HEK293 (cell line): Measurements from ENCODE around the gene CORO7.

Source experiments
- CTCF ChIA-PET: fragments of 350-600 bp; formaldehyde crosslinking; extraction: SDS; loops from one replicate; lab custom pipeline; 2021; ENCODE audit warnings: antibody characterized with exemption; lab: Yijun Ruan, JAX
- POLR2A ChIA-PET: fragments of 300-600 bp; formaldehyde crosslinking; extraction: SDS; loops from one replicate; lab custom pipeline; 2020; ENCODE audit warnings: antibody characterized with exemption, inconsistent platforms; lab: Yijun Ruan, JAX
- H3K27ac ChIP-seq: fragments of 200-500 bp; sonication (Bioruptor generic); 2 replicates; pipeline ENCODE4 v1.5.1; 2014; ENCODE audit warnings: low read depth, low read length, control low read depth, inconsistent platforms; ENCODE audit errors: extremely low read depth
- H3K36me3 ChIP-seq, 2 experiments: fragments of 200-500 bp in 1 of 2; sonication (Bioruptor generic) in 1 of 2; 1 replicate in 1 of 2; 2 replicates in 1 of 2; pipeline ENCODE4 v1.5.1; 2014 to 2017; ENCODE audit warnings: inconsistent platforms in 2 of 2, low read length in 2 of 2; ENCODE audit not compliant: control insufficient read depth in 2 of 2, insufficient read depth in 1 of 2
- H3K4me1 ChIP-seq: fragments of 200-500 bp; sonication (Bioruptor generic); 2 replicates; pipeline ENCODE4 v1.5.1; 2014; ENCODE audit warnings: mild to moderate bottlenecking, low read length, inconsistent platforms; ENCODE audit not compliant: control insufficient read depth, insufficient read depth
- H3K4me3 ChIP-seq: 2 replicates; pipeline ENCODE4 v1.5.1; 2011; ENCODE audit warnings: low read depth, mild to moderate bottlenecking, control low read depth, low read length, moderate library complexity
- H3K9me3 ChIP-seq: fragments of 200-500 bp; sonication (Bioruptor generic); 2 replicates; pipeline ENCODE4 v1.5.1; 2014; ENCODE audit warnings: low read depth, low read length, inconsistent platforms; ENCODE audit not compliant: control insufficient read depth, insufficient read depth
- BCL11B ChIP-seq: fragments of 450-650 bp; formaldehyde crosslinking; IDR thresholded peaks from 2 replicates; pipeline ENCODE4 v1.5.1; 2016; ENCODE audit warnings: low read depth, missing biosample characterization, missing genetic modification characterization
- KLF7 ChIP-seq: fragments of 450-650 bp; formaldehyde crosslinking; IDR thresholded peaks from 2 replicates; pipeline ENCODE4 v1.5.1; 2016; ENCODE audit warnings: missing biosample characterization, missing genetic modification characterization, borderline replicate concordance
- ZBTB20 ChIP-seq: fragments of 450-650 bp; formaldehyde crosslinking; IDR thresholded peaks from 2 replicates; pipeline ENCODE4 v1.5.1; 2016; ENCODE audit warnings: missing biosample characterization, missing genetic modification characterization
- ZBTB7A ChIP-seq: fragments of 450-650 bp; formaldehyde crosslinking; IDR thresholded peaks from 2 replicates; pipeline ENCODE4 v1.5.1; 2016; ENCODE audit warnings: low read depth, missing biosample characterization, missing genetic modification characterization
- ZNF16 ChIP-seq: fragments of 450-650 bp; formaldehyde crosslinking; IDR thresholded peaks from 2 replicates; pipeline ENCODE4 v1.5.1; 2016; ENCODE audit warnings: low read depth, missing biosample characterization, missing genetic modification characterization
- ZNF19 ChIP-seq: fragments of 450-650 bp; formaldehyde crosslinking; IDR thresholded peaks from 2 replicates; pipeline ENCODE4; 2016; ENCODE audit warnings: missing biosample characterization, missing genetic modification characterization, low read depth
- ZNF426 ChIP-seq: fragments of 450-650 bp; formaldehyde crosslinking; IDR thresholded peaks from 2 replicates; pipeline ENCODE4 v1.5.1; 2017; ENCODE audit warnings: missing biosample characterization, missing genetic modification characterization, mild to moderate bottlenecking, inconsistent platforms, moderate library complexity
- ZNF585B ChIP-seq: fragments of 450-650 bp; formaldehyde crosslinking; IDR thresholded peaks from 2 replicates; pipeline ENCODE4 v1.5.1; 2016; ENCODE audit warnings: missing biosample characterization, missing genetic modification characterization
- TF ChIP-seq, protein P1 (sequence below): fragments of 450-650 bp; formaldehyde crosslinking; IDR thresholded peaks from 2 replicates; pipeline ENCODE4 v1.5.1; 2016; ENCODE audit warnings: missing biosample characterization, missing genetic modification characterization
- TF ChIP-seq, protein P2 (sequence below): fragments of 450-650 bp; formaldehyde crosslinking; IDR thresholded peaks from 2 replicates; pipeline ENCODE4 v1.5.1; 2016; ENCODE audit warnings: missing biosample characterization, missing genetic modification characterization
- TF ChIP-seq, protein P3 (sequence below): fragments of 450-650 bp; formaldehyde crosslinking; IDR thresholded peaks from 2 replicates; pipeline ENCODE4 v1.5.1; 2016; ENCODE audit warnings: missing biosample characterization, missing genetic modification characterization

The CORO7 gene

DNA sequence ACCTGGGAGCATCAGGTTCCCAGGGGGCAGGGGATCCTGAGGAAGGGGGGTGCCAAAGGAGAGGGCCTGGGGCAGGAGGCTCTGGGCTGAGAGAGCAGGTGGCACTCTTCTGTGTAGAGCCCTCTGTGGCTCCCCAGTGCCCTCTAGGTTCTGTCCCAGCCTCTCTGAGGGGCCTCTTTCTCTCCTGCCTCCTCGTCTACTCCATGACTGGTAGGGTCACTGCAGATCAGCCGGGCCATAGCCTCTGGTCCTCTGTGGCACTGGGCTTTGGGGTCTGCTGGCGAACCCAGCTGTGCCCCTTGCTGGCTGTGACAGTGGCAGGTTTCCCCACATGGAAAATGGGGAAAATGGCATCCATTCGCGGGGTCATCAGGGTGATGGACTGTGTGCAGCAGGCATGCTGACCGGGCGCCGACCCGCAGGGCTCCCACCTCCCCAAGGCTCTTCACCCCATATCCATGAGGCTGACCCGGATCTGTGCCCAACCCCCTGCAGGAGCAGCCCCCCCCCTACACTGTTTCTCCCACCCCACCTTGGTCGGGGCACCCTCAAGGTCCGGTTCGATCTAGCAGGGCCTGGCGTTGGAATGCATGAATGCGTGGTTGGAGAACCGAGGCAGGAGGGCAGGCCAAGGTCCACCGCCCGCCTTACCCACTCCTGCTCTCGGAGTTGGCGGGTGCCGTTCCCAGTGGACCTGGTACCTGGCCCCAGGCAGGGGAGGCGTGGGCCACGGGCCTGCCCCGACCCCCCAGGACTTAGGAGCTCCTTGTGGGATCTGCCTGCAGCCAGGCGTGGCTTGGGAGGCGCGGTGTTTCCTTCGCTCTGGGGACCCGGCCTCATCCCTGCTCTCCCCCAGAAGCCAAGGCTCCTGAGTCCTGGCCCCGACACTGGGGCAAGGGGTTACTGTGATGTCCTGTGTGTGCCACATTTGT is 94.0 kb downstream of the CORO7 start:
- CTCF ChIA-PET: interaction anchor here (0.6 to 1.0 kb wide), 2 partner anchors 34 to 129 kb away, joined by 3 read pairs; no protein-coding TSS in a partner anchor
- no peak overlapping the region for H3K4me3 ChIP-seq

DNA sequence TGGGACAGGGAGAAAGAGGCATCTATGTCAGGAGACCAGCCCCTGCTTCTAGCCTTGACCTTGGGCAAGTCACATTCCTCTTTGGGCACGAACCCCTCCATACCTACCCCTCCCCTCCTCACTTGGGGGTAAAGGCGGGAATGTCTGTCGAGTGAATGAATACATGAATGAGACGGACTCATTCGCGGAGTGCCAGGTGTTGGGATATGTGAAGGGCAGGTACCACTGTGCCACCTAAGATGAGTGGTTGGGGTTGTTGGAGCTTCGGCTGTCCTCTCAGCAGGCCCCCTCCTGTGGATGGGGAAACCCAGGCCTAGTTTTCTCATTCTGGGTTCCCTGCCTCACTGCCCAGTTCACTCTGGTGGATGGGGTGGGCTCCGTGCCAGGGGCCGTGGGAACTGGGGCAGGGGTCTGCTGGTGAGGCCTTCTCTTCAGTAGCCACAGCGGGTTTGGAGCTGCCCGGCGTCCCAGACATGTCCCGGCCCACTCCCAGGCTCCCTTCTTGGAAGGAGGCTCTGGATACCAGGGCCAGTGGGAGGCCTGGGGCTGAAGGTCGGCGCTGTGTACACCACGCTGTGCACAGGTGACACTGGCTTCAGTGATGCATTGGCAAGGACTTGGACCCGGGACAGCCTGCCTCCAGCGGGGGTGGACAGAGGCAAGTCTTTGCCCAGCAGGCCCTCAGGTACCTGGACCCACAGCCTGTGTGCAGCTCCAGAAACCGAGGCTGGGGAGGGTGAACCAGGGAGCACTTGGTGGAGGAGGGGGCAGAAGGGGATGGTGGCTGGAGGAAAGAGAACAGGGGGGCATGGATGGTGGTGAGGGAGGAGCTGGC is 94.9 kb downstream of the CORO7 start:
- Histone ChIP-seq H3K4me1 (peaks cover 4% of the 10 kb centered on the region; the same call in 1 of the 2 replicates), H3K4me3 (no peak overlapping the region), H3K36me3 (no peaks in the 10 kb centered on the region), H3K27ac (no peak overlapping the region), H3K9me3 (no peaks in the 10 kb centered on the region)
- no peak for TF ChIP-seq ZNF585B (tag by site-specific recombination)
- TF ChIP-seq ZBTB20: no peak
- TF ChIP-seq, protein P1, sequence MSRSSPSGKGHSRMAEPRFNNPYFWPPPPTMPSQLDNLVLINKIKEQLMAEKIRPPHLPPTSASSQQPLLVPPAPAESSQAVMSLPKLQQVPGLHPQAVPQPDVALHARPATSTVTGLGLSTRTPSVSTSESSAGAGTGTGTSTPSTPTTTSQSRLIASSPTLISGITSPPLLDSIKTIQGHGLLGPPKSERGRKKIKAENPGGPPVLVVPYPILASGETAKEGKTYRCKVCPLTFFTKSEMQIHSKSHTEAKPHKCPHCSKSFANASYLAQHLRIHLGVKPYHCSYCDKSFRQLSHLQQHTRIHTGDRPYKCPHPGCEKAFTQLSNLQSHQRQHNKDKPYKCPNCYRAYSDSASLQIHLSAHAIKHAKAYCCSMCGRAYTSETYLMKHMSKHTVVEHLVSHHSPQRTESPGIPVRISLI (tag by site-specific recombination): no peak
- TF ChIP-seq, protein P2, sequence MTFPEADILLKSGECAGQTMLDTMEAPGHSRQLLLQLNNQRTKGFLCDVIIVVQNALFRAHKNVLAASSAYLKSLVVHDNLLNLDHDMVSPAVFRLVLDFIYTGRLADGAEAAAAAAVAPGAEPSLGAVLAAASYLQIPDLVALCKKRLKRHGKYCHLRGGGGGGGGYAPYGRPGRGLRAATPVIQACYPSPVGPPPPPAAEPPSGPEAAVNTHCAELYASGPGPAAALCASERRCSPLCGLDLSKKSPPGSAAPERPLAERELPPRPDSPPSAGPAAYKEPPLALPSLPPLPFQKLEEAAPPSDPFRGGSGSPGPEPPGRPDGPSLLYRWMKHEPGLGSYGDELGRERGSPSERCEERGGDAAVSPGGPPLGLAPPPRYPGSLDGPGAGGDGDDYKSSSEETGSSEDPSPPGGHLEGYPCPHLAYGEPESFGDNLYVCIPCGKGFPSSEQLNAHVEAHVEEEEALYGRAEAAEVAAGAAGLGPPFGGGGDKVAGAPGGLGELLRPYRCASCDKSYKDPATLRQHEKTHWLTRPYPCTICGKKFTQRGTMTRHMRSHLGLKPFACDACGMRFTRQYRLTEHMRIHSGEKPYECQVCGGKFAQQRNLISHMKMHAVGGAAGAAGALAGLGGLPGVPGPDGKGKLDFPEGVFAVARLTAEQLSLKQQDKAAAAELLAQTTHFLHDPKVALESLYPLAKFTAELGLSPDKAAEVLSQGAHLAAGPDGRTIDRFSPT: 0 out of 2 replicates have a peak, but pooled peaks have one; percentile 20
- no peak for TF ChIP-seq ZNF19 (tag by site-specific recombination)
- TF ChIP-seq, protein P3, sequence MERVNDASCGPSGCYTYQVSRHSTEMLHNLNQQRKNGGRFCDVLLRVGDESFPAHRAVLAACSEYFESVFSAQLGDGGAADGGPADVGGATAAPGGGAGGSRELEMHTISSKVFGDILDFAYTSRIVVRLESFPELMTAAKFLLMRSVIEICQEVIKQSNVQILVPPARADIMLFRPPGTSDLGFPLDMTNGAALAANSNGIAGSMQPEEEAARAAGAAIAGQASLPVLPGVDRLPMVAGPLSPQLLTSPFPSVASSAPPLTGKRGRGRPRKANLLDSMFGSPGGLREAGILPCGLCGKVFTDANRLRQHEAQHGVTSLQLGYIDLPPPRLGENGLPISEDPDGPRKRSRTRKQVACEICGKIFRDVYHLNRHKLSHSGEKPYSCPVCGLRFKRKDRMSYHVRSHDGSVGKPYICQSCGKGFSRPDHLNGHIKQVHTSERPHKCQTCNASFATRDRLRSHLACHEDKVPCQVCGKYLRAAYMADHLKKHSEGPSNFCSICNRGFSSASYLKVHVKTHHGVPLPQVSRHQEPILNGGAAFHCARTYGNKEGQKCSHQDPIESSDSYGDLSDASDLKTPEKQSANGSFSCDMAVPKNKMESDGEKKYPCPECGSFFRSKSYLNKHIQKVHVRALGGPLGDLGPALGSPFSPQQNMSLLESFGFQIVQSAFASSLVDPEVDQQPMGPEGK (tag by site-specific recombination): peak; percentile 38
- no peak for TF ChIP-seq ZNF426 (tag by site-specific recombination)
- ChIA-PET POLR2A (interaction anchor here (0.6 kb wide), 1 partner anchor 14 kb away, joined by 4 read pairs; no protein-coding TSS in a partner anchor), CTCF (interaction anchor here (0.6 kb wide), 1 partner anchor 304 kb away, joined by 3 read pairs; no protein-coding TSS in a partner anchor)

More for the DNA sequence above, 94.0 kb downstream of the CORO7 start:
- H3K36me3 ChIP-seq: no peaks in the 10 kb centered on the region
- H3K9me3 ChIP-seq: no peaks in the 10 kb centered on the region
- H3K4me1 ChIP-seq: no peaks in the 10 kb centered on the region
- peak; percentile 70; the same call in 1 of the 2 replicates for TF ChIP-seq ZBTB7A (tag by site-specific recombination)
- TF ChIP-seq KLF7 (tag by site-specific recombination): no peak
- TF ChIP-seq ZNF16 (tag by site-specific recombination): peak; percentile 93
- TF ChIP-seq BCL11B (tag by site-specific recombination): 0 out of 2 replicates have a peak, but pooled peaks have one; percentile 39
- H3K27ac ChIP-seq: no peak overlapping the region
- POLR2A ChIA-PET: interaction anchor here (0.6 kb wide), 1 partner anchor 14 kb away, joined by 4 read pairs; no protein-coding TSS in a partner anchor
